Ovary (tissue), 9 donors: ENCODE data around the gene RAPGEF6. TPM values are rescaled to one million over a fixed set of nuclear protein-coding genes. Genes with fewer than 3 reads are reported as not detected.

Experiments used
- DNase-seq, 5 donors: peaks; one replicate each; pipeline ENCODE4 v3.0.0-alpha.2; 2019 to 2020
- H3K27ac ChIP-seq, 2 donors: fragments of 200-600 bp; one replicate each; pipeline versions ENCODE4 v1.5.1 to v1.8.0; 2019 to 2022
- H3K27me3 ChIP-seq: fragments of 200-600 bp; one replicate; pipeline ENCODE4 v1.8.0; 2022
- H3K36me3 ChIP-seq: fragments of 200-600 bp; sonication (generic); one replicate; pipeline ENCODE4 v1.5.1; 2019
- H3K4me1 ChIP-seq: one replicate; pipeline ENCODE4 v1.8.1; 2013; ENCODE audit warnings: mild to moderate bottlenecking, moderate library complexity; ENCODE audit not compliant: insufficient read depth
- H3K4me3 ChIP-seq: fragments of 200-600 bp; sonication (generic); one replicate; pipeline ENCODE4 v1.5.1; 2017
- H3K9me3 ChIP-seq, 2 donors: fragments of 200-600 bp in 1 of 2; sonication (generic) in 1 of 2; one replicate each; pipeline versions ENCODE4 v1.5.1 to v1.8.1; 2013 to 2019; ENCODE audit warnings: mild to moderate bottlenecking in 1 of 2, moderate library complexity in 1 of 2
- EP300 ChIP-seq: sonication (generic); formaldehyde crosslinking; IDR thresholded peaks from one replicate; pipeline ENCODE4 v1.6.1; 2017; ENCODE audit warnings: antibody characterized with exemption
- POLR2A ChIP-seq: fragments of 450-650 bp; IDR thresholded peaks from one replicate; pipeline ENCODE4 v1.6.1; 2017; ENCODE audit warnings: antibody characterized with exemption, mild to moderate bottlenecking, moderate library complexity
- WGBS, 3 donors: extraction: QIAGEN DNeasy Blood & Tissue Kit in 1 of 3; methylation state at CpG; one replicate each; pipeline versions ENCODE4 v1.1.5 to v1.1.7; 2013 to 2017; 5-methylcytosine and 5-hydroxymethylcytosine counted together
- intact Hi-C, 4 donors: fragments of 100-400 bp; cut with DNase I; formaldehyde crosslinking; loops; one replicate each; pipeline versions ENCODE4 v1.11.0 to v1.15.1; 2022 to 2023
- polyA plus RNA-seq, 2 donors: library from polyadenylated mRNA; stranded (reverse); fragments of 200-250 nt in 1 of 2; fragments of 350-450 nt in 1 of 2; fragmentation: Illumina TruSeq in 1 of 2; extraction: RNeasy Lipid Tissue Mini Kit (QIAGEN cat#74804) in 1 of 2; gene quantifications; one replicate each; pipeline ENCODE4 v1.2.3, GENCODE V29; 2013 to 2014
- total RNA-seq, 7 donors: library from RNA; depleted of rRNA in 2 of 7; stranded (reverse); fragments of >200 nt in 2 of 7; fragmentation: NEBNext Ultra II Directional in 3 of 7; extraction: Animal tissue kit (Norgen Biotek cat#: 25700) in 3 of 7; gene quantifications; one replicate each; pipeline versions ENCODE4 v1.1.0 to v1.2.4, GENCODE V29; 2016 to 2023
- TF ChIP-seq, protein P1 (sequence below), 3 donors: fragments of 450-650 bp in 2 of 3; fragments of 200-600 bp in 1 of 3; IDR thresholded peaks; one replicate each; pipeline versions ENCODE4 v1.5.1 to v1.8.0; 2016 to 2022; ENCODE audit warnings: antibody characterized with exemption in 3 of 3, mild to moderate bottlenecking in 1 of 3
- donor health status: DM: no; HTN: no; CAD: no; lungs with moderate emphysema.
- donor health status: DM: no; HTN: no; CAD: no.
- donor health status: Bipolar disorder and iron deficiency.
- donor health status: DM: yes; HTN: yes; CAD: no.
- donor health status: DM: no; HTN: no; CAD: no.
- donor health status: DM: yes; HTN: yes; CAD: no.

RAPGEF6 gene
- total and polyA plus RNA-seq, 9 donors, result 4.2 to 25.8 (median 18.5) TPM

DNA sequence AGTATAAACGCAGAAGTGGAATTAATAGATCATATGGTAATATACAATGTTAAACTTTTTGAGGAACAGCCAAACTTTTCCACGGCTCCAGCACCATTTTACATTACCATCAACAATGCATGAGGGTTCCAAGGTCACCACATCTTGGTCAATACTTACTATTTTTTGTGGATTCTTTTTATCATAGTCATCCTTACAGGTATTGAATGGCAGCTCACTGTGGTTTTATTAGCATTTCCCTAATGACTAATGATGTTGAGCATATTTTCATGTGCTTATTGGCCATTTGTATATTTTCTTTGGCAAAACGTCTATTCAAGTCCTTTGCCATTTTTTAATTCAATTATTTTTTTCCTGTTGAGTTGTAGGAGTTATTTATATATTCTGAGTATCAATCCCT lies 14.1 kb upstream of the RAPGEF6 start:
- intact Hi-C loops, result no loop called here
- Histone ChIP-seq H3K36me3 (no peaks in the 10 kb centered on the region), H3K4me1 (no peaks in the 10 kb centered on the region), H3K4me3 (no peak overlapping the region), H3K9me3 (no peaks in the 10 kb centered on the region), H3K27ac (no peak overlapping the region), H3K27me3 (no peaks in the 10 kb centered on the region)
- WGBS, 3 donors, result 87 to 89% (median 87%) methylated on average over 3 of the region's 3 CpGs
- DNase-seq, result no peak
- TF ChIP-seq POLR2A (no peak), EP300 (no peak)
- TF ChIP-seq, protein P1, sequence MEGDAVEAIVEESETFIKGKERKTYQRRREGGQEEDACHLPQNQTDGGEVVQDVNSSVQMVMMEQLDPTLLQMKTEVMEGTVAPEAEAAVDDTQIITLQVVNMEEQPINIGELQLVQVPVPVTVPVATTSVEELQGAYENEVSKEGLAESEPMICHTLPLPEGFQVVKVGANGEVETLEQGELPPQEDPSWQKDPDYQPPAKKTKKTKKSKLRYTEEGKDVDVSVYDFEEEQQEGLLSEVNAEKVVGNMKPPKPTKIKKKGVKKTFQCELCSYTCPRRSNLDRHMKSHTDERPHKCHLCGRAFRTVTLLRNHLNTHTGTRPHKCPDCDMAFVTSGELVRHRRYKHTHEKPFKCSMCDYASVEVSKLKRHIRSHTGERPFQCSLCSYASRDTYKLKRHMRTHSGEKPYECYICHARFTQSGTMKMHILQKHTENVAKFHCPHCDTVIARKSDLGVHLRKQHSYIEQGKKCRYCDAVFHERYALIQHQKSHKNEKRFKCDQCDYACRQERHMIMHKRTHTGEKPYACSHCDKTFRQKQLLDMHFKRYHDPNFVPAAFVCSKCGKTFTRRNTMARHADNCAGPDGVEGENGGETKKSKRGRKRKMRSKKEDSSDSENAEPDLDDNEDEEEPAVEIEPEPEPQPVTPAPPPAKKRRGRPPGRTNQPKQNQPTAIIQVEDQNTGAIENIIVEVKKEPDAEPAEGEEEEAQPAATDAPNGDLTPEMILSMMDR (IDR thresholded peaks at IDR 0.05), result no peak

DNA sequence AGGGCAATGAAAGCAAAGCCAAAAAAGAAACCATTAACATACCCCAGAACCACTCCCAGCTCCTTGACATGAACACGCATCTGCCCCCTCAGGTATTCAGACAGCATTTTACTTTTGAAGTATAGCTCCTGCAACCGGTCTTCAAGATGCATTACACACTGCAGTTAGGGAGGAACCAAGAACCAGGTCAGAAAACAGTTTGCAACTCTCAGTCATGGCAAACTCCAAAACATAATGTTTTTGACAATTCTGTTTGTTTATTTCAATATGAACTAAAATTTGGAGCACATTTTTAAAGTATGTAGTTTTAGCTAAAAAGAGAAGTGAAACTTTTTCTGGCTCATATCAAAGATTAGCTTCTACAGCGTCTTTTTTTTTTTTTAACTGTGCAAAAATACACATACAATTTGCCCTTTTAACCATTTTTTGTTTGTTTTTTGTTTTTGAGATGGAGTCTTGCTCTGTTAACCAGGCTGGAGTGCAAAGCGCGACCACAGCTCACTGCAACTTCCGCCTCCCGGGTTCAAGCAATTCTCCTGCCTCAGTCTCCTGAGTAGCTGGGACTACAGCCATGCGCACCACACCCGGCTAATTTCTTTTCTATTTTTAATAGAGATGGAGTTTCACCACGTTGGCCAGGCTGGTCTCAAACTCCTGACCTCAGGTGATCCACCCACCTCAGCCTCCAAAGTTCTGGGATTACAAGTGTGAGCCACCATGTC lies 12.2 kb upstream of the RAPGEF6 start:
- no peak for DNase-seq
- intact Hi-C loops, result no loop called here
- WGBS, 3 donors, result 88 to 91% (median 91%) methylated on average over 10 of the region's 10 CpGs
- H3K27me3 ChIP-seq, result no peaks in the 10 kb centered on the region
- H3K9me3 ChIP-seq, result no peaks in the 10 kb centered on the region
- no peaks in the 10 kb centered on the region for H3K4me1 ChIP-seq
- no peak overlapping the region for H3K4me3 ChIP-seq
- no peak for TF ChIP-seq EP300
- TF ChIP-seq POLR2A, result no peak
- TF ChIP-seq, protein P1 (IDR thresholded peaks at IDR 0.05), result no peak
- H3K27ac ChIP-seq, result no peak overlapping the region
- H3K36me3 ChIP-seq, result no peaks in the 10 kb centered on the region

DNA sequence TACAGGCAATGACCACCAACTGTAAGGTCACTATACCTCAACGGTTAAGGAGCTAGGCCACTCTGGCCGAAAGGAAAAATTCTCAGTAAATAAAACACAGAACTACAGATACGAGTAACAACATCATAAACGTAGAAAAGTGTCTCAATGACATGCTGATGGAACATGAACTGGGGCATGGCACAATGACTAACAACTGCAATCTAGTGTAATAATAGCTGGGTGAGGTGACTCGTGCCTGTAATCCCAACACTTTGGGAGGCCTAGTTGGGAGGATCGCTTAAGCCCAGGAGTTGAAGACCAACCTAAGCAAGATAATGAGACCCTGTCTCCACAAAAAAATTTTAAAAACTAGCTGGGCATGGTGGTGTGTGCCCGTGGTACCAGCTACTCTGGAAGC lies 9.8 kb upstream of the RAPGEF6 start:
- TF ChIP-seq EP300 (no peak), POLR2A (no peak)
- TF ChIP-seq, protein P1 (IDR thresholded peaks at IDR 0.05), result no peak
- intact Hi-C loops, result no loop called here
- no peaks in the 10 kb centered on the region for H3K27me3 ChIP-seq
- 90 to 94% (median 93%) methylated on average over 7 of the region's 7 CpGs for WGBS, 3 donors
- H3K4me1 ChIP-seq, result no peaks in the 10 kb centered on the region
- no peaks in the 10 kb centered on the region for H3K36me3 ChIP-seq
- H3K27ac ChIP-seq, result no peak overlapping the region
- H3K4me3 ChIP-seq, result no peak overlapping the region
- no peak for DNase-seq
- no peaks in the 10 kb centered on the region for H3K9me3 ChIP-seq

DNA sequence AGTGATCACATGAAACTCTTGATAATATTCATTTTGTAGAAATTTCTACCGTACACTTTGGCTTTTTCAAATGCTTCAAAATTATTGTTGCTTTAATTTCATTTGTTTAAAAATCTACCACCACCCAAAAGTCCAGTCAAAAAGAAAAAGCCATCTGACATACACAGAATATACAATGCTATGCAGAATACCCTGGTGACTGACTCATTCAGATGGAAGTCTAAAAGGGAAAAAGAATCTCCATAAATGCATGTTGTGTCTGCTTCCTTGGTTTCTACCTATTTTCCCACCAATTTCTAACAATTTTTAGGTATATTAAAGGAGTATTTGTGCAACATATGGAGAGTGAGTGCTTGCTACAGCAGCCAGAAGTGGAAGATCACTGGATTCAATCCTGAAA lies 9.3 kb upstream of the RAPGEF6 start:
- WGBS, 3 donors, result 82 to 91% (median 83%) methylated on average over 1 of the region's 1 CpG
- no peak overlapping the region for H3K27ac ChIP-seq
- no peaks in the 10 kb centered on the region for H3K36me3 ChIP-seq
- intact Hi-C loops, result no loop called here
- no peak for DNase-seq
- no peak overlapping the region for H3K4me3 ChIP-seq
- H3K27me3 ChIP-seq, result no peaks in the 10 kb centered on the region
- H3K4me1 ChIP-seq, result no peaks in the 10 kb centered on the region
- TF ChIP-seq, protein P1 (IDR thresholded peaks at IDR 0.05), result no peak
- no peak for TF ChIP-seq POLR2A
- no peak for TF ChIP-seq EP300
- no peaks in the 10 kb centered on the region for H3K9me3 ChIP-seq
